ENCODE measurements around the gene XDH. TPM values are rescaled to one million over a fixed set of nuclear protein-coding genes. Genes with fewer than 3 reads are reported as not detected.

The XDH gene
- total and polyA plus RNA-seq, 8 donors = 0.06 to 40.8 (median 2.4) TPM

DNA sequence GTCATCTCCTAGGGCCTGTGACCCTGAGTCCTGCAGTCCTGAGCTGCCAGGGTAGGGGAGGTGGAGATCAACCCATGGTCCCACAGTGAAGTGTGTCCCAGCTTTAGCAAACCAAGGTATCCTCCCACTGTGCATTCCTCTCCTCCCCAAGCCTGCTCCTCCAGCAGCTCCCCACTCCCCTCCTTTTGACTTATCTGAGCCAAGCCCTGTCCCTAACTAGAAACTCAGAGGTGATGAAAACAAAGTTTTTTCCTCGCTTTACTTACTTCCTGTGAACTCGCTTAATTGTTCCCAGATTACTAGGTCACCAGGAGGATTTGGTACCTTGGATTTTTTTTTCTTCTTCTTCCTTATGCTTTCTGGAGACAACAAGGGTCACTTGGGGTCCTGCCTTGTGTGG, 99.8 kb downstream of the XDH start:
- H3K36me3 ChIP-seq = no peaks in the 10 kb centered on the region
- no peak overlapping the region for H3K27ac ChIP-seq
- no peaks in the 10 kb centered on the region for H3K27me3 ChIP-seq
- intact Hi-C loops (cut with DNase I; ENCODE audit: low total_unique reads) = loop anchor here (10.0 kb wide), 1 partner anchor 80 kb away; the partner anchor contains the start of gene EHD3
- WGBS, 5 donors = 88 to 98% (median 94%) methylated on average over 2 of the region's 2 CpGs
- TF ChIP-seq POLR2AphosphoS5 (IDR thresholded peaks at IDR 0.05) (no peak), POLR2A (IDR thresholded peaks at IDR 0.05) (no peak), EP300 (IDR thresholded peaks at IDR 0.05) (no peak)
- TF ChIP-seq, protein P1, sequence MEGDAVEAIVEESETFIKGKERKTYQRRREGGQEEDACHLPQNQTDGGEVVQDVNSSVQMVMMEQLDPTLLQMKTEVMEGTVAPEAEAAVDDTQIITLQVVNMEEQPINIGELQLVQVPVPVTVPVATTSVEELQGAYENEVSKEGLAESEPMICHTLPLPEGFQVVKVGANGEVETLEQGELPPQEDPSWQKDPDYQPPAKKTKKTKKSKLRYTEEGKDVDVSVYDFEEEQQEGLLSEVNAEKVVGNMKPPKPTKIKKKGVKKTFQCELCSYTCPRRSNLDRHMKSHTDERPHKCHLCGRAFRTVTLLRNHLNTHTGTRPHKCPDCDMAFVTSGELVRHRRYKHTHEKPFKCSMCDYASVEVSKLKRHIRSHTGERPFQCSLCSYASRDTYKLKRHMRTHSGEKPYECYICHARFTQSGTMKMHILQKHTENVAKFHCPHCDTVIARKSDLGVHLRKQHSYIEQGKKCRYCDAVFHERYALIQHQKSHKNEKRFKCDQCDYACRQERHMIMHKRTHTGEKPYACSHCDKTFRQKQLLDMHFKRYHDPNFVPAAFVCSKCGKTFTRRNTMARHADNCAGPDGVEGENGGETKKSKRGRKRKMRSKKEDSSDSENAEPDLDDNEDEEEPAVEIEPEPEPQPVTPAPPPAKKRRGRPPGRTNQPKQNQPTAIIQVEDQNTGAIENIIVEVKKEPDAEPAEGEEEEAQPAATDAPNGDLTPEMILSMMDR (IDR thresholded peaks at IDR 0.05) = no peak
- no peak for DNase-seq
- no peak overlapping the region for H3K4me3 ChIP-seq
- H3K9me3 ChIP-seq = no peaks in the 10 kb centered on the region
- H3K4me1 ChIP-seq = peaks cover 0 to 23% (median 9%) of the 10 kb centered on the region in 4 donors

DNA sequence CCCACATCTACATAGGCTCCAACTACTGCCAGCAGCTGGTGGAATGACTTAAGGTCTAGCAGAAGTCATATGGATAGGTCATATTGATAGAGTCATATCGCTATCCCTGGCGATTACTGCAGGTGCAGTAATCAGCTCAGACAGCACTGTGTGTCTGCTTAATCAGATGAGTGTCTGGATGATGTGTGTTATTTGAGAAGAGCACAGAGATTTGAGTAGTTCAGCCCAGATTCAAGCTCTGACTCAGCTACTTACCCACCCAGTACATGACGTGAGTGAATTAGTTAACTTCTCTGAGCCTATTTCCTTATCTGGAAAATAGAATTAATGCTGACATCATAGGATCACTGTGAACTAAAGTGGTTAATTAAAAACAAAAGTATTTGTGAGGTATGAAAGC, 101.6 kb downstream of the XDH start:
- Histone ChIP-seq H3K9me3 (no peaks in the 10 kb centered on the region), H3K27me3 (no peaks in the 10 kb centered on the region), H3K4me3 (no peak overlapping the region), H3K27ac (no peak overlapping the region), H3K4me1 (peaks cover 0 to 4% (median 0%) of the 10 kb centered on the region in 4 donors), H3K36me3 (no peaks in the 10 kb centered on the region)
- 81 to 91% (median 86%) methylated on average over 3 of the region's 3 CpGs for WGBS, 5 donors
- intact Hi-C loops (cut with DNase I; ENCODE audit: low total_unique reads) = loop anchor here (10.0 kb wide), 1 partner anchor 78 kb away; the partner anchor contains the start of gene EHD3
- no peak for DNase-seq
- TF ChIP-seq POLR2A (IDR thresholded peaks at IDR 0.05) (no peak), EP300 (IDR thresholded peaks at IDR 0.05) (no peak), POLR2AphosphoS5 (IDR thresholded peaks at IDR 0.05) (no peak)
- TF ChIP-seq, protein P1 (IDR thresholded peaks at IDR 0.05) = no peak

GRCh38 chr2:31304816-31305215, 109.7 kb downstream of the XDH start:
- intact Hi-C loops (cut with DNase I; ENCODE audit: low total_unique reads) = no loop called here
- WGBS, 5 donors = 74 to 92% (median 79%) methylated on average over 2 of the region's 2 CpGs
- Histone ChIP-seq H3K36me3 (no peaks in the 10 kb centered on the region), H3K4me3 (no peak overlapping the region), H3K27me3 (no peaks in the 10 kb centered on the region), H3K9me3 (no peaks in the 10 kb centered on the region), H3K27ac (no peak overlapping the region), H3K4me1 (no peaks in the 10 kb centered on the region)
- TF ChIP-seq POLR2AphosphoS5 (IDR thresholded peaks at IDR 0.05) (no peak), POLR2A (IDR thresholded peaks at IDR 0.05) (no peak), EP300 (IDR thresholded peaks at IDR 0.05) (no peak)
- TF ChIP-seq, protein P1 (IDR thresholded peaks at IDR 0.05) = no peak
- DNase-seq = no peak

- H3K4me3 ChIP-seq = no peak overlapping the region
- no peaks in the 10 kb centered on the region for H3K4me1 ChIP-seq
- no peaks in the 10 kb centered on the region for H3K27me3 ChIP-seq
- 65 to 80% (median 71%) methylated on average over 8 to 9 of the region's 9 CpGs for WGBS, 5 donors
- DNase-seq = peak in 1 of 2 donors; percentile 20
- H3K36me3 ChIP-seq = no peaks in the 10 kb centered on the region
- H3K9me3 ChIP-seq = no peaks in the 10 kb centered on the region
- intact Hi-C loops (cut with DNase I; ENCODE audit: low total_unique reads) = no loop called here
- TF ChIP-seq EP300 (IDR thresholded peaks at IDR 0.05) (no peak), POLR2AphosphoS5 (IDR thresholded peaks at IDR 0.05) (no peak), POLR2A (IDR thresholded peaks at IDR 0.05) (no peak)
- TF ChIP-seq, protein P1 (IDR thresholded peaks at IDR 0.05) = no peak
- peak overlapping the region in 1 of 5 donors; percentile 29 for H3K27ac ChIP-seq
These were observed 111.5 kb downstream of the XDH start for GRCh38 chr2:31302940-31303563.
